ENCODE data around the gene CDHR5.

Gene CDHR5

DNA sequence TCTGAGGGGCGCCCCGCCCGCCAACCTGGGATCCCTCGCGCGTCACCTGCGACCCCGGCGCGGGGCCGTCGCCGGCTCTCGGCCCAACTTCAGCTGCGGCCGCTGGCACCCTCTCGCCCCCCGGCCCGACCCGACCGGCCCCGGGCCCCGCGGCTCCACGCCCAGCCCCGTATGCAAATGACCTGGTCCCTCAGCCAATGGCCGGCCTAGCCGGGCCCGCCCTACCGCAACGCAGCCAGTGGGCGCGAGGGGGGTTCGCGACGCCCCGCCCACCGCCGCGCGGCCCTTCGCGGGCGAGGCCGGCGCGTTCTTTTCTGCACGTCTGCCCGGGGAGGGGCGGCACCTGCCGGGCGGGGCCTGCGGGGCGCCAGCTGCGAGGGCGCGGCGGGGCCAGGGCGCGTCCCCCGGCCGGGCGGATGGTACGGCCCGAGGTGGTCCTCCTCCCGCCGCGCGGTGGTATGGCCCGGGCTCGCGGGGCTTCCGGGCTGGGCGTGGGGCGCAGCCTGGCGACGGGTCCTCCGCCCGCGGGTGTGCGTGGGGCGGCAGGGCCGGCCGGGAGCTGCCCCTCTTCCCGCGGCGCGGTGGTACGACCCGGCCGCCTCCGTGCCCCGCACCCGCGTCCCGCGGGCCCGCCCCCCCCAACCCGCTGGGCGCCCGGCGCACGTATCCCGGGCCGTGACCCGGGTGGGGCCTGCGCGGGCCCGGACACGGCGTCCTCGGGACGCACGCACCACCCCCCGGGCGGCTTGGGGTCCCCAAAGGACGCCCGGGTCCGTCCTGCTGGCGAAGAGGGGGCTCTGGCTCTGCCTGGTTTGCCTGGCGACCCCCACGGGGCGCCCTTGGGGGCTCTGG, 56.2 kb downstream of the CDHR5 start:
- peak; percentile 77 to 78 for DNase-seq (ENCODE audit: low read depth in 2 of 2)

DNA sequence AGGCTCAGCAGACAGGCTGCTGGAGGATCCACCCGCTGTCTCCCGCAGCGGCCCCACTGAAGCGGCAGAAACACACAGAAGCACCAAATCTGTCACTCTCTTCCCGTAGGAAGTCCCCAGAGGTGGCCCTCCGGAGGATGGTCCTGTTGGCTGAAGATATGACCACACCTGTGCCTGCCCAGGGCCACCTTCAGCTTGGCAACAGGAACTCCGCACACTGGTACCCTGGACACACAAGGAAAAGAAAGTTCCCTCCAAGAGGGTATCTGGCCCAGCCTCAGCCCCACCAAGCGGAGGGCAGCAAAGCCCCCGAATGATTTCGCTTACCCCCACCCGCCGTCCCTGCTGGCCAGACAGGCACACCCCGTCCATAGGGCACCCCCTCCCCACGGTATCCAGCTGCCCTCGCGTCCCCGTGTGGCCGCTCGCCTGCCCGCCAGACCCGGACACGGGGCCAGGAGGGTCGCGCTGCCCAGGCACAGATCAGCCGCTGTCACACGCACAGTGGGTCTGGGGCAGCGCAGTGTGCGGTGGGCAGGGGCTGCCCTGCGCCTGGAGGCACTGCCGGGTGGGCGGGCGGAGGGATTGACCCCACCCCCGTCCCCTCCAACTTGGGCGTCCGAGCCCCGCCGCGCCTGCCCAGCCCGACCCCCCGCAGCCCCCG, 57.0 kb downstream of the CDHR5 start:
- no peak for DNase-seq (ENCODE audit: low read depth in 2 of 2)

- DNase-seq (ENCODE audit: low read depth in 2 of 2), result no peak
Observed at GRCh38 chr11:567011-567628, 57.6 kb downstream of the CDHR5 start.

All from activated CD8-positive, alpha-beta memory T cell treated with anti-CD3 and anti-CD28 coated beads for 4 hours (primary cell).